NCI-H524 (cell line): ENCODE measurements around the gene TMEM171.

Experiments
- DNase-seq, 2 experiments: peaks; one replicate each; lab custom pipeline; 2025; lab: John Stamatoyannopoulos, UW

The TMEM171 gene

DNA sequence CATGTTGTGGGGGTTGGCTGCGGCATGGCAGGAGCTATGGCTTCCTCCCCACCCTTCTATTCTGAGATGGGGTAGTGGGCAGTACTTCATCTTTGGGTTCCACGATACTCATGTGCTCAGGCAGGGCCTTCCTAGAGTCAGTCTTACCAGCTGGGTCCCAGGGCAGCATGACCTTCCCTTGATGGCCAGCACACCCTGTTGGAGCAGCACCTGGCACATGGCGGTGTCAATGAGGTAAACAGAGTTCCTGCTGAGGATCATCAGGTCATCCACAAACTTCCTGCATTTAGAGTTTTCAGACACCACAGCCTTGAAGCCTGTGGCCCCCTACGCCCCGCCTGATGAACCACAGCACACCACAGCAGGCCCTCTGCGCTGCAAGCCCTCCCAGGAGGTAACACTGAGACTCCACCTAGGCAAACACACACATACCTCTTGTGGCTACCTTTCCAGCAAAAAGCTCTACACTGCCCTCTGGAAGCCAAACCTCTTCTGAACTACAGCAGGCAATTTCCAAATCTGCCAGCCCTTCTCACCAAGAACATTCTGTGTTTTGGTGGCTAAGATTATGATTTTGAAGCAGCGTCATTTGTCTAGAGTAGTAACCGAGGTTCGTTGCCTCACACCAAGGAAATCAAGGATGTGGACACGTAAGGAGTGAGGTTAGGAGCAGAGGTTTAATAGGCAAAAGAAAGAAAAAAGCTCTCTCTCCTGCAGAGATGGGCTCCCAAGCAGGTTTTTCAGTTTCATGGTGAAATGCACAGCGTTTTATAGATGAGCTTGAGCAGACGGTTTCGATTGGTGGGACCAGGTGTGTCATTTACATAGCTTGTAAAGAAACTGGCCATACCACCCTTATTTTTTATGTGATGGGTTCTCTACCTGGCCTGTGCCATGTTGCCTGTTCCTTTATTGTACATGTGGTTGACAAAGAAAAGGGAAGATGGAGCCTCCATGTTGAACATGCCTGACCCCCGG lies 32.3 kb downstream of the TMEM171 start:
- DNase-seq, result no peak

GRCh38 chr5:73153513-73153912 lies 33.1 kb downstream of the TMEM171 start:
- no peak for DNase-seq

GRCh38 chr5:73154208-73155006 lies 34.0 kb downstream of the TMEM171 start:
- no peak for DNase-seq

DNA sequence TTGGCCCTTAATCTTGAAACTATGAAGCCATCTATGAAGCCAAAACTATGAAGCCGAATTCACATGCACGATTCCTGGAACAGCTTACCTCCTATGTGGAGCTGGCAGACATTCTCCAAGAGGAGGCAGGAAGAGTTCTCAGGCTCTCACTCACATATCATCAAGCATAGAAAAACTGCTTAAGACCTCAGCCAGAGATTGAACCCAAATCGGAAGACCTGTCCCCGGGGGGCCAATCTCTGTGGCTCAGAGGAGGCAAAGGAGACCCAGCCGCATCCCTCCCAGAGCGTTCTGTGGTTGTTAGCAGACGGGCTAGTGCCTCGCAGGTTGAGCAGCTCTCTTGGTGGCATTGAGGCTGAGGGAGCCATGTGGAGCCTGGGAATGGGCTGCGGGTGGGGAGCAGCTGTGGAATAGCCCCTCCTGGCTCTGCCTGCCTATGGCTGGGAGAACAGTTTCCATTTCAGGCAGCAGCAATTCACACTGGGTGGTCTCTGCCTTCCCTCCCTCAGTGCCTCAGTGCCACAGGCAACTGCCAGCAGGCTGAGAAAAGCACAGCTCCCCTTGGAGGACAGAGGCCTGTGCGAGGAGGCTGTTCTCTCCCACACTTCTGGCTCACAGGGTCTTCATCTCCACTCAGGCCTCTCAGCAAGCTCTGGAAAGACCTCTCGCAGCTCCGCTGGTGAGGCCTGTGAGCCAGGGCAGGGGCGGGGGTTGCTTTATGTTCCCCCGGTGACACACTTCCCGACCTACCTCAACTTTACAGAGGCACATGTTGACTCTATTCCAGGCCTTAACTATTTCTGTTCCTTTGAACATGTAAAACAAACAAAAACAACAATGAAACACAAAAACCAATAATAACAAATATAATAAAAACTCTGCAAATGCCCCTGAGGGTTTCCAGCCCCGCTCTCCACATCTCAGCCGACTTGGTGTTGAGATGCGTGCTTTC lies 35.2 kb downstream of the TMEM171 start:
- no peak for DNase-seq

DNA sequence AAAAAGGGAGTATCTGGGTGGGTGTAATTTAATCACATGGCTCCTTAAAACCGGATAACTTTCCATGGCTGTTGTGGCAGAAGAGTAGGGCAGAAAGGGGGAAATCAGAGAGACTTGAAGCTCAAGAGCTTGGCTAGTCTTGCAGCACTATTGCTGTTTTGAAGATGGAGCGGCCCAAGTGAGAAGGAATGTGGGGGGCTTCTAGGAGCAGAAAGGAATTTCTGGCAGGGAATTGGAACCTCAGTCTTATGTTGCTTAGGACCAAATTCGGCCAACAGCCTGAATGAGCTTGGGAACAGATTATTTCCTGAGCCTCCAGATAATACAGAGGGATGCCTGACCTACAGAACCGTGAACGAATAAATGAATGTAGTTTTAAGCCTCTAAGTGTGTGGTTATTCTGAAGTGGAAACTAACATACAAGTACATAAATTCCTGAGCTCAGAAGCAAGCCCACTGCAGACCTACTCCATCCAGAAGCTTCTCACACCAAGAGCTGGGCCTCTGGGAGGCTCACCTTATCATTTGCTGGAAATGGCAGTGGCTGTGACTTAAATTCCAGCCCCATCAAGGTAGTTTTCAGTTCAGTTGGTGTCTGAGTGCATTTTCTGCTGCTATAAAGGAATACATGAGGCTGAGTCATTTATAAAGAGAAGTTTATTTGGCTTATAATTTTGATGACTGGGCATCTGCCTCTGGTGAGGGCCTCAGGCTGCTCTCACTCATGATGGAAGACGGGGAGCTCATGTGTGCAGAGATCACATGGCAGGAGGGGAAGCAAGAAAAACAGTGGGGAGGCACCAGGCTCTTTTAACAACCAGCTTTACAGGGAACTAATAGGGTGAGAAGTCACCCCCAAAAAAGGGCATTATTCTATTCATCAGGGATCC lies 37.3 kb downstream of the TMEM171 start:
- DNase-seq, result no peak

GRCh38 chr5:73158313-73158712 lies 37.9 kb downstream of the TMEM171 start:
- DNase-seq, result no peak

DNA sequence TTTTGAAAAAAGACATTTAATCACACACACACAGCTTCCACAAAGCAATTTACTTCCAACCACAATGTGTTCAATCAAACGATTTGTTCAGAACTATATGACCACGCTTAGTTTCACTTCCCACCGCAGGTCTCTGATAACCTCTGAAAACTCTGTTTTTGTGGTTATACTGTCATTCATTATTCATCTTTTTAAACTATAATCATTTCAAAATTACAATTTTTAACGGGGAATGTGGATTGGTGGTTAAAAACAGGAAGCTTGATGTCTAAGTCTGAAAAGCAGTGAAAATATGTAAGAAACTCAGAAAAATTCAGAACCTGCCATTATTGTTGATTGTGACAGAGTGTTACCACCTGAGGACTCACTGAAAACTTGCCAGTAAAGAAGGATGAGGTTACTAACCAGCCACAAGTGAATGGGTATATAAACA lies 39.9 kb downstream of the TMEM171 start:
- no peak for DNase-seq

- DNase-seq, result no peak
These were observed 50.1 kb downstream of the TMEM171 start for GRCh38 chr5:73170522-73170921.

GRCh38 chr5:73171495-73171894 lies 51.1 kb downstream of the TMEM171 start:
- peak in 1 of 2 experiments; percentile 50 for DNase-seq

GRCh38 chr5:73172951-73173350 lies 52.6 kb downstream of the TMEM171 start, which contains the start of gene TMEM174:
Gene TMEM174, plus strand, starts transcription at chr5:73173193. Its CDS starts 51 bp downstream, at chr5:73173244.
- no peak for DNase-seq

DNA sequence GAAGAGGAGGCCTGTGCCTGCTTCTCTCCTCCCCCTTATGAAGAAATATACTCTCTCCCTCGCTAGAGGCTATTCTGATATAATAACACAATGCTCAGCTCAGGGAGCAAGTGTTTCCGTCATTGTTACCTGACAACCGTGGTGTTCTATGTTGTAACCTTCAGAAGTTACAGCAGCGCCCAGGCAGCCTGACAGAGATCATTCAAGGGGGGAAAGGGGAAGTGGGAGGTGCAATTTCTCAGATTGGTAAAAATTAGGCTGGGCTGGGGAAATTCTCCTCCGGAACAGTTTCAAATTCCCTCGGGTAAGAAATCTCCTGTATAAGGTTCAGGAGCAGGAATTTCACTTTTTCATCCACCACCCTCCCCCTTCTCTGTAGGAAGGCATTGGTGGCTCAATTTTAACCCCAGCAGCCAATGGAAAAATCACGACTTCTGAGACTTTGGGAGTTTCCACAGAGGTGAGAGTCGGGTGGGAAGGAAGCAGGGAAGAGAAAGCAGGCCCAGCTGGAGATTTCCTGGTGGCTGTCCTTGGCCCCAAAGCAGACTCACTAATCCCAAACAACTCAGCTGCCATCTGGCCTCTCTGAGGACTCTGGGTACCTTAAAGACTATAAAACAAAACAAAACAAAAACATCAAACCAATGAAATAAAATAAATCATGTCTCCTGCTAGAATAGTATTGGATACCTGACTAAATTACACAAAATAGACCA lies 53.9 kb downstream of the TMEM171 start:
- DNase-seq, result peak; percentile 38 to 63

DNA sequence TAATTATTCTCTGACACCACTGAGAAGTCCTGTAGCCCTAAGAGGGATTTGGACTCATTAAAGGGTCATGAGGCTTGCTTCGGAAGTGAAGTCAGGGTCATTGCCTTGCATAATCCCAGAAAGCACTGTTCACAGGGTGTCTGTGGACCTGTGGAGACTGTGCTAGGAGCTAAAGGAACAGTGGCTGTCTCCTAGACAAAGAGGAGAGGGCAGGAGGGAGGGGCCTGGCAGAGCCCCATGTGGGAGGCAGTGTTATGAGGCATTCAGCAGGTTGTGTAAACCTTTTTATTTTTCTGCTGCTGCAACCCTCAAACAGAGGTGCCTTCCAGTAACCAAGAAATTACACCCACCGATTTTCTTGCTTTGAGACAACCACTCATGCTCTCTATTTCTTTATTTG lies 55.9 kb downstream of the TMEM171 start:
- no peak for DNase-seq

DNA sequence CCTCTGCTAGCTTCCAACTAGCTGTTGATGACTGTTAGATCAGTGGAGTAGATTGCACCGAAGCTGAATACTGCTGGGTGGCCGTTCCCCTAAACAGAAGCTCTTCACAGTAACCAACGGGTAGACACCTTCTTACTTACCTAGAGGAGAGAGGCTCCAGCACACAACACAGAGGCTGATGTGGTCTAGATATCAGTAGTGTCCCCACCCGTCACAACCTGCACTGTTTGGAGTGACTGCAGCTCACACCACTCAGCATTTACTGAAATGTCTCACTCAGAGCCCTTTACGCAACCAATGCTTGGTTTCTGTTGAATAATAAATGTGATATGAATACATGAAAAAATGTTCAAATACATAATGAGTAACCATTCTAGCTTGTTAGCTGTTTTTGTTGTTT lies 57.9 kb downstream of the TMEM171 start:
- DNase-seq, result no peak

- DNase-seq, result no peak
These were observed 59.4 kb downstream of the TMEM171 start for GRCh38 chr5:73179730-73180129.

DNA sequence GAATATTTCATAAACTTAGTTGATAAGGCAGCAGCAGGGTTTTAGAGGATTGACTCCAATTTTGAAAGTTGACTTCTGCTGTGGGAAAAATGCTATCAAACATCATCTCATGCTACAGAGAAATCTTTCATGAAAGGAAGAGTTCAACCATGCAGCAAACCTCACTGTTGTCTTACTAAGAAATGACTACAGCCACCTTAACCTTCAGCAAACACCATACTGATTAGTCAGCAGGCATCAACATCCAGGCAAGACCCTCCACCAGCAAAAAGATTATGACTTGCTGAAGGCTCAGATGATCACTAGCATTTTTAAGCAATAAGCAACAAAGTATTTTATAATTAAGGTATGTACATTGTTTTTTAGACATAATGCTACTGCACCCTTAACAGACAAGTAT lies 60.2 kb downstream of the TMEM171 start:
- no peak for DNase-seq
